Activated CD8-positive, alpha-beta memory T cell treated with anti-CD3 and anti-CD28 coated beads for 36 hours (primary cell): ENCODE data around the gene TUBGCP3. TPM values are rescaled to one million over a fixed set of nuclear protein-coding genes. Genes with fewer than 3 reads are reported as not detected.

Experiments
- total RNA-seq, 2 experiments: library from RNA; stranded (reverse); gene quantifications; one replicate each; pipeline ENCODE4 v1.2.3, GENCODE V29; 2021

The TUBGCP3 gene
- total RNA-seq, 2 experiments from 2014 or later = 43.1 to 44.0 TPM

Other genes starting within 250 kb of the TUBGCP3 start
- gene SPACA7, start 211.8 kb downstream of the TUBGCP3 start, total RNA-seq = not detected
- 10 to 100 TPM; 35.9 to 40.1 TPM for gene ATP11A, start 101.9 kb upstream of the TUBGCP3 start, total RNA-seq